Progenitor cell of endocrine pancreas (in vitro differentiated cells): Measurements from ENCODE around the gene RASGRP2. TPM values are rescaled to one million over a fixed set of nuclear protein-coding genes. Genes with fewer than 3 reads are reported as not detected.

Experiments
- DNase-seq: peaks from one replicate; pipeline ENCODE4 v3.0.0; 2021; ENCODE audit warnings: low spot score; ENCODE audit not compliant: unreplicated experiment
- H3K27ac Mint-ChIP-seq: 2 replicates; pipeline ENCODE4 v1.8.0; 2021; ENCODE audit warnings: mild to moderate bottlenecking, moderate library complexity, mixed read lengths
- H3K27me3 Mint-ChIP-seq: 2 replicates; pipeline ENCODE4 v1.8.0; 2021; ENCODE audit warnings: mixed read lengths
- H3K36me3 Mint-ChIP-seq: 2 replicates; pipeline ENCODE4 v1.8.0; 2022; ENCODE audit warnings: mixed read lengths; ENCODE audit not compliant: insufficient read depth
- H3K4me1 Mint-ChIP-seq: 2 replicates; pipeline ENCODE4 v1.8.0; 2021; ENCODE audit warnings: low read depth, mixed read lengths
- H3K4me3 Mint-ChIP-seq: 2 replicates; pipeline ENCODE4 v1.8.0; 2021; ENCODE audit warnings: low read depth, mild to moderate bottlenecking, moderate library complexity, mixed read lengths
- H3K9me3 Mint-ChIP-seq: 2 replicates; pipeline ENCODE4 v1.8.0; 2021; ENCODE audit warnings: low read depth, mixed read lengths
- CTCF ChIP-seq: fragments of 200-600 bp; sonication (generic); IDR thresholded peaks from one replicate; pipeline ENCODE4 v1.5.0; 2021; ENCODE audit warnings: antibody characterized with exemption, mild to moderate bottlenecking; ENCODE audit not compliant: unreplicated experiment
- total RNA-seq: library from RNA; stranded (reverse); gene quantifications from 2 replicates; pipeline ENCODE4 v1.2.1, GENCODE V29; 2021

The RASGRP2 gene
- total RNA-seq, 1 donor from 2014 or later = 0.53 TPM

DNA sequence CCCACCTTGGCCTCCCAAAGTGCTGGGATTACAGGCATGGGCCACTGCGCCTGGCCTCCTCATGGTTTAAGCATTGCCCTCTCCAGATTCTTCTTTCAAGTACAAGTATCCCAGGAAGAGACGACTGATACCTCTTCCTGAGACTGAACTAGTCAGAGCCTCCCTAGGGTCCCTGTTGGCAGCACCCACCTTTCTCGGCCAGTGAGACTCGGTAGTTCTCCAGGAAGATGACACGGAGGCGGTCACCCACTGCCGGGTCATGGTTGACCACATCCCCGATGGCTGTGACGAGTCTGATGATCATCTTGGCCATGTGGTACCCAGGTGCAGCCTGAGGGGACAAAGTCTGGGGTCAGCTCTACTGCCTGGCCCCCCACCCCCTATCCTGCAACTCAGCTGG lies 7.2 kb upstream of the RASGRP2 start:
- no peak overlapping the region for H3K27ac Mint-ChIP-seq

GRCh38 chr11:64750361-64751054 lies 6.6 kb upstream of the RASGRP2 start:
- Mint-ChIP-seq H3K9me3 (no peaks in the 10 kb centered on the region), H3K36me3 (peaks cover 2% of the 10 kb centered on the region), H3K27me3 (peaks cover 27% of the 10 kb centered on the region), H3K4me3 (no peak overlapping the region), H3K4me1 (no peaks in the 10 kb centered on the region), H3K27ac (no peak overlapping the region)
- DNase-seq = no peak
- TF ChIP-seq CTCF = no peak

More for the DNA sequence above, 7.2 kb upstream of the RASGRP2 start:
- no peak for TF ChIP-seq CTCF
- Mint-ChIP-seq H3K9me3 (no peaks in the 10 kb centered on the region), H3K36me3 (peaks cover 2% of the 10 kb centered on the region), H3K27me3 (peaks cover 23% of the 10 kb centered on the region), H3K4me3 (no peak overlapping the region), H3K4me1 (no peaks in the 10 kb centered on the region)
- no peak for DNase-seq

GRCh38 chr11:64747961-64748665 lies 4.2 kb upstream of the RASGRP2 start:
- H3K4me1 Mint-ChIP-seq = peaks cover 8% of the 10 kb centered on the region
- H3K4me3 Mint-ChIP-seq = no peak overlapping the region
- H3K36me3 Mint-ChIP-seq = peaks cover 2% of the 10 kb centered on the region

DNA sequence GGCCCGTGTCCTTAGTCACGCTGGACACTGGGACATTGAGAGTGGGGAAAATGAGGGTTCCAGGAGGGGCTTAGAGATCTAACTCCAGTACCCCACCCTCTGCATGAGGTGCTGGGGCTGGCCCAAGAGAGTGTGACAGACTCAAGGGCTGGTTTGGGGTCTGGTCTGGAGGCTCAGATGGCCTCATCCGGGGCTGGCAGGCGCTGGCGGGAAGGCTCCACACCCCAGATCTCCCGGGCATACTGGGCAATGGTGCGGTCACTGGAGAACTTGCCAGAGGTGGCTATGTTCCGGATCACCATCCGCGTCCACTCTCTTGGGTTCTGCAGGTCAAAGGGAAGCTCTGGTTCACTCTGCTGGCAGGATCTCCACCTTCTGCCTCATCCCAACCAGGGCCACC lies 2.5 kb upstream of the RASGRP2 start:
- no peak for DNase-seq
- peaks cover 47% of the 10 kb centered on the region for H3K27me3 Mint-ChIP-seq
- no peak overlapping the region for H3K27ac Mint-ChIP-seq

More at GRCh38 chr11:64747961-64748665, 4.2 kb upstream of the RASGRP2 start:
- Mint-ChIP-seq H3K9me3 (no peaks in the 10 kb centered on the region), H3K27ac (no peak overlapping the region), H3K27me3 (peaks cover 40% of the 10 kb centered on the region)
- TF ChIP-seq CTCF = no peak
- no peak for DNase-seq

More for the DNA sequence above, 2.5 kb upstream of the RASGRP2 start:
- Mint-ChIP-seq H3K4me3 (no peak overlapping the region), H3K36me3 (peaks cover 2% of the 10 kb centered on the region), H3K9me3 (no peaks in the 10 kb centered on the region), H3K4me1 (peaks cover 8% of the 10 kb centered on the region)
- no peak for TF ChIP-seq CTCF
